Small intestine (tissue), 7 donors: ENCODE measurements around the gene ZC3H7A. TPM values are rescaled to one million over a fixed set of nuclear protein-coding genes. Genes with fewer than 3 reads are reported as not detected.
A peak's percentile ranks its signal among the peaks of the same experiment; 100 is the strongest.
"Not testable (repeated sequence)": the region's sequence is repeated elsewhere in the genome, so short reads cannot be mapped to it uniquely, and the experiment has no call there.

Experiments
- DNase-seq, 2 donors: peaks; one replicate each; pipeline versions ENCODE4 v3.0.0 to v3.0.0-alpha.2; 2013
- FAIRE-seq: peaks from 2 replicates; lab custom pipeline; 2012; peaks lifted over from hg19 to GRCh38; lab: Jason Lieb, UNC
- H3K27ac ChIP-seq, 3 donors: one replicate each; pipeline ENCODE4 v1.5.1; 2013; ENCODE audit warnings: low read length in 2 of 3, mild to moderate bottlenecking in 2 of 3, control low read depth in 1 of 3, inconsistent platforms in 1 of 3, low read depth in 1 of 3, moderate library complexity in 1 of 3
- H3K27me3 ChIP-seq, 3 donors: one replicate each; pipeline ENCODE4 v1.6.1; 2013; ENCODE audit warnings: low read length in 3 of 3, inconsistent platforms in 1 of 3; ENCODE audit not compliant: control insufficient read depth in 3 of 3, insufficient read depth in 3 of 3
- H3K36me3 ChIP-seq, 3 donors: one replicate each; pipeline ENCODE4 v1.6.1; 2013; ENCODE audit warnings: low read length in 3 of 3, inconsistent platforms in 1 of 3, low read depth in 1 of 3, mild to moderate bottlenecking in 1 of 3, moderate library complexity in 1 of 3; ENCODE audit not compliant: control insufficient read depth in 3 of 3, insufficient read depth in 2 of 3
- H3K4me1 ChIP-seq, 3 donors: one replicate each; pipeline ENCODE4 v1.6.1; 2013; ENCODE audit warnings: low read length in 2 of 3, inconsistent platforms in 1 of 3, low read depth in 1 of 3, mild to moderate bottlenecking in 1 of 3, moderate library complexity in 1 of 3; ENCODE audit not compliant: control insufficient read depth in 3 of 3, insufficient read depth in 2 of 3
- H3K4me3 ChIP-seq, 3 donors: one replicate each; pipeline ENCODE4 v1.5.1; 2013; ENCODE audit warnings: low read length in 3 of 3, control low read depth in 1 of 3, inconsistent platforms in 1 of 3, low read depth in 1 of 3, mild to moderate bottlenecking in 1 of 3, moderate library complexity in 1 of 3
- H3K9me3 ChIP-seq, 2 donors: one replicate each; pipeline ENCODE4 v1.6.1; 2013; ENCODE audit warnings: low read depth in 1 of 2, low read length in 1 of 2; ENCODE audit not compliant: control insufficient read depth in 2 of 2, insufficient read depth in 1 of 2
- WGBS, 3 donors: extraction: QIAGEN DNeasy Blood & Tissue Kit; methylation state at CpG; one replicate each; pipeline ENCODE4 v1.1.7; 2013; 5-methylcytosine and 5-hydroxymethylcytosine counted together
- polyA plus RNA-seq, 4 donors: library from polyadenylated mRNA; stranded (reverse) in 3 of 4; unstranded in 1 of 4; fragments of 200-250 nt in 3 of 4; fragments of 120-200 nt in 1 of 4; gene quantifications; one replicate each; pipeline versions ENCODE4 v1.2.1 to v1.2.3, GENCODE V29; 2013
- donor health status: healthy with polysubstance abuse.
- donor health status: control.
- donor health status: control.
- donor health status: Bipolar disorder and iron deficiency.
- donor health status: healthy.

Gene ZC3H7A
- polyA plus RNA-seq, 4 donors, result 21.2 to 51.7 (median 36.9) TPM

DNA sequence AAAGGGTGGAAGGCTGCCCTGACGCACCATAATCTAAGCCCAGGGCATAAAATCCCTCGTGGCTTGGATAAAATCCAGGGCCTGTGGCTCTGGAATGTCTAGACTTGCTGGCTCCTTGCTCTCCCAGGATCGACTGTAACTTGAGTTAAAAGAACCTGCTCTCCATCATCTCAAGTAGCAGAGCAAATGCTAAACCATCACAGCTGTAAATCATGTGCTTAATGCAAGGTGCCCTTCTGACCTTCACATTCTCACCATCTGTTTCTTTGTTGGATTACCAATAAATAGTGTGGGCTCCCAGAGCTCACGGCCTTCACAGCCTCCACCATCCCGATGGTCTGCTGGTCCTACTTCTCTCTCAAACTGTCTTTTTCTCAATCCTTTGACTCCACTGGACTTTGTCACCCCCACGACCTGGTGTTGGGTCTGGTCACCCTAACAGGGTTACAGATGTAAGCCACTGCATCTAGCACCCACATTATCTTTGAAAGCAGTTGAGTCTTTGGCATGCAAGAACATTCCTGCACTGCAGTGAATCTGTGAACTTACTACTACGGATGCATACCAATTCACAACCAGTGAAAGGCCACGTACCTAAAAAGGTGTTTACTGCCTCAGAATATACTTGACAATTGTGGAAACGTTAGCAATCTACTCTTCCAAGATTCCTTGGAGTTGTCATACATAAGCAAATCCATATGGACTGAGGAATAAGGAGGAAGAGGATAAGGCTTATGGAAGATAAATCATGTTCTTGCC is 39.0 kb upstream of the ZC3H7A start:
- FAIRE-seq, result no peak

DNA sequence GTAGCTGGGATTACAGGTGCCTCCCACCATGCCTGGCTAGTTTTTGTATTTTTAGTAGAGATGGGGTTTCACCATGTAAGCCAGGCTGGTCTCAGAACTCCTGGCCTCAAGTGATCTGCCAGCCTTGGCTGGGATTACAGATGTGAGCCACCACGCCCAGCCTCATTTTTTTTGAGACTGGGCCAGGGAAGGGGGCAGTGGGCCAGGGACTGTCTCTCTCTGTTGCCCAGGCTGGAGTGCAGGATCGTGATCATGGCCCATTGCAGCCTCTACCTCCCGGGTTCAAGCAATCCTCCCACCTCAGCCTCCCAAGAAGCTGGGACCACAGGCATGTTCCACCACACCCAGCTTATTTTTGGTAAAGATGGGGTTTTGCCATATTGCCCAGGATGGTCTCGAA is 38.3 kb upstream of the ZC3H7A start:
- FAIRE-seq, result no peak
- Histone ChIP-seq H3K27me3 (no peaks in the 10 kb centered on the region), H3K27ac (no peak overlapping the region), H3K9me3 (no peaks in the 10 kb centered on the region), H3K36me3 (peaks cover 19 to 33% (median 20%) of the 10 kb centered on the region in 3 donors), H3K4me1 (no peaks in the 10 kb centered on the region), H3K4me3 (no peak overlapping the region)
- WGBS, 3 donors, result 86 to 90% (median 86%) methylated on average over 4 of the region's 4 CpGs
- DNase-seq, result no peak

More for the DNA sequence above, 39.0 kb upstream of the ZC3H7A start:
- H3K4me3 ChIP-seq, result no peak overlapping the region
- peak in 1 of 2 donors; percentile 48 for DNase-seq
- H3K9me3 ChIP-seq, result no peaks in the 10 kb centered on the region
- H3K36me3 ChIP-seq, result peaks cover 23 to 36% (median 24%) of the 10 kb centered on the region in 3 donors
- no peaks in the 10 kb centered on the region for H3K27me3 ChIP-seq
- H3K27ac ChIP-seq, result no peak overlapping the region
- WGBS, 3 donors, result 42 to 61% (median 58%) methylated on average over 9 of the region's 9 CpGs
- no peaks in the 10 kb centered on the region for H3K4me1 ChIP-seq

DNA sequence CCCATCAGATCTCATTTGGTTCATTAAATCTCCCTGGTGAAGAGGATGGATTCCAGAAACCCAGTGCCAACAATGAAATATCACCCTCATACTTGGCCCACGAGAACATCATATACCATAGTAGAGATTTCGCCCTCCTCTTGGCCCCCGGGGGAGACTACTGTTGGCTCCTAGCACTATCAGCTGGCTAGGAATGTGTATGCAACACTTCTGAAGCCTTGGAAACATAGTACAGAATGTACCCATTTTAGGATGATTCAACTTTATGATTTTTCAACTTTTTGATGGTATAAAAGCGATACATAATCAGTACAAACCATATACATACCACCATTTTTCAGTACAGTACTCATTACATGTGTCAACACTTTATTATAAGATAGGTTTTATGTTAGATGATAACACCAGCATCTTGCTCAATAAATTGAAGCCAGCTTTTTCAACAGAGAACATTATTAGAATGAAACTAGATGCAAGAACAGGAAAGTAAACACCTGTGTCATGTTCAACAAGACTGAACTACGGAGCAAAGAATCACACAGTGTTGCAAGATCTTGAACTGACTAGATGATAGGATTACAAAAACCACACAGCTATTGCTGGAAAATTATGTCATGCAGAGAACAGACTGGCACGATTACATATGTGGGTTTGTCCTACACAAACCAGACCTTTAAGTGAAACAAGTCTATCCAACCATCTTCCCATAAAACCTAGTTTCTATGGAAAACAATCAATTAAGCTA is 37.1 kb upstream of the ZC3H7A start:
- Histone ChIP-seq H3K9me3 (no peaks in the 10 kb centered on the region), H3K4me1 (no peaks in the 10 kb centered on the region), H3K27me3 (no peaks in the 10 kb centered on the region), H3K27ac (no peak overlapping the region), H3K4me3 (no peak overlapping the region), H3K36me3 (peaks cover 10 to 28% (median 14%) of the 10 kb centered on the region in 3 donors)
- 80 to 85% (median 85%) methylated on average over 6 of the region's 6 CpGs for WGBS, 3 donors
- FAIRE-seq (no peak), DNase-seq (no peak)

DNA sequence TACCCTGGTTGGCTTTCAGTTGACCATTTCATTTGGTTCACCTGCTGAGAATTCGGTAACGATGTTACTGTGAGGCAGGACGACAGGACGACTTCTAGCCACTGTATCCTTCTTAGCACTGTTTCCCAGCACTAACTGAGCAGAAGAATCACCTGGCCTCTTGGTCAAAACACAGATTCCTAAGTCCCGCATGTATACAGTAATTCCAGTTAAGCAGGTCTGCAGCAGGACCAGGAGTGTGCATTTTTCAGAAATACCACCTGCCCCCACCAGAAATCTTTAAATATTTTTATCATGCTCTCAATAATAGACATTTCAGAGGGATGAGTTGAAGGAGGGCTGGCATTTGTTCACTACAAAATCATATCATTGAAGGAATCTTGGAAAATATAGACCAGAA is 31.6 kb upstream of the ZC3H7A start:
- 75 to 77% (median 77%) methylated on average over 5 of the region's 5 CpGs for WGBS, 3 donors
- no peak overlapping the region for H3K4me3 ChIP-seq
- no peaks in the 10 kb centered on the region for H3K27me3 ChIP-seq
- FAIRE-seq (no peak), DNase-seq (no peak)
- H3K4me1 ChIP-seq, result no peaks in the 10 kb centered on the region
- H3K27ac ChIP-seq, result no peak overlapping the region
- no peaks in the 10 kb centered on the region for H3K9me3 ChIP-seq
- no peaks in the 10 kb centered on the region for H3K36me3 ChIP-seq

DNA sequence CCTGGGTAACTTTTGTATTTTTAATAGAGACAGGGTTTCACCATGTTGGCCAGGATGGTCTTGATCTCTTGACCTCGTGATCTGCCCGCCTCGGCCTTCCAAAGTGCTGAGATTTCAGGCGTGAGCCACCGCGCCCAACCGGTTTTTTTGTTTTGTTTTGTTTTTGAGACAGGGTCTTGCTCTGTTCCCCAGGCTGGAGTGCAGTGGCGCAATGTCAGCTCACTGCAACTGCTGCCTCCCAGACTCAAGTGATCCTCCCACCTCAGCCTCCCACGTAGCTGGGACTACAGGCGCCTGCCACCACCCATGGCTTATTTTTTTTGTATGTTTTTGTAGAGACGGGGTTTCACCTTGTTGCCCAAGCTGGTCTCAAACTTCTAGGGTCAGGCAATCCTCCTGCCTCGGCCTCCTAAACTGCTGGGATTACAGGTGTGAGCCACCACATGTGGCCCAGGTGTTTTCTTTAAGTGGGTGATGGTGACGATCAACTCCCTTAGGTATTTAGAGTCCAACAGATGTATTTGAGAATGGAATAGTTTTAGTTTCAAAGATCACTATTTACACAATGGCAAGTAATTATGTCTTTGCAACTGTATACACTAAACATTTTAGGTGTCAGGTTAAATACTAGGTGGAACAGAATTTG is 28.6 kb upstream of the ZC3H7A start:
- H3K4me3 ChIP-seq, DNase-seq, H3K27ac ChIP-seq, H3K4me1 ChIP-seq, H3K9me3 ChIP-seq, FAIRE-seq, H3K27me3 ChIP-seq, H3K36me3 ChIP-seq: not testable (repeated sequence)
- WGBS, 3 donors, result 89 to 95% (median 91%) methylated on average over 13 of the region's 13 CpGs

DNA sequence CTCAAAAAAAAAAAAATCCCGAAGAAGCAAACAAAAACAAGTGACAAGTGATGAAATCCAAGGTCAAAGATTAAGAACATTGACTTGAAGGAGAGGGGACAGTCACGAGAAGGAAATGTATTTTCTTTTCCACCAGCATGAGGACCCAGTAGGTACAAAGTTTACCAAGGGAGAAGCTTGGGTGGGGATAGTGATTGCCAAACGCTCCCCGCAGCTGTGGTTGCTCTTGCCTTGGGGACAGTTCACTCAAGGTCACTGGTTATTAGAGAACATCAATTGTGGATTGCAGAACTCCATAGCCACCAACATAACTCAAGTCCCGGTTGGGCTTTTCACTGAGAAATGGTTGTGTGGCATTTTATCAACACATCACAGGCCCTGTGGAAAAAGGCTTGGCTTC is 27.3 kb upstream of the ZC3H7A start:
- Histone ChIP-seq H3K27me3 (no peaks in the 10 kb centered on the region), H3K27ac (peak overlapping the region in 1 of 3 donors; percentile 27), H3K4me1 (no peaks in the 10 kb centered on the region), H3K9me3 (peaks cover 0 to 3% of the 10 kb centered on the region in 2 donors), H3K36me3 (no peaks in the 10 kb centered on the region), H3K4me3 (no peak overlapping the region)
- FAIRE-seq, result no peak
- 8 to 34% (median 25%) methylated on average over 5 of the region's 5 CpGs for WGBS, 3 donors
- DNase-seq, result peak; percentile 82 to 93

DNA sequence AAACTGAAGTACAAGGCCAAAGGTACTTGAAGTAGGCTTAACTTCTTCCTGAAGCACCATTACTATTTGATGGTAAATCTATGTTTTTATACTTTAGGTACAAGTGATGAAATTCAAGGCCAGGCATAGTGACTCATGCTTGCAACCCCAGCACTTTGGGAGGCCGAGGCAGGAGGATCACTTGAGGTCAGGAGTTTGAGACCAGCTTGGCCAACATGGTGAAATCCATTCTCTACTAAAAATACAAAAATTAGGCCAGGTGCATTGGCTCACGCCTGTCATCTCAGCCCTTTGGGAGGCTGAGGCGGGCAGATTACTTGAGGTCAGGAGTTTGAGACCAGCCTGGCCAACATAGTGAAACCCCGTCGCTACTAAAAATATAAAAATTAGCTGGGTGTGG is 26.6 kb upstream of the ZC3H7A start:
- not testable (repeated sequence) for FAIRE-seq, H3K36me3 ChIP-seq, H3K27ac ChIP-seq, H3K9me3 ChIP-seq, H3K27me3 ChIP-seq, DNase-seq, H3K4me1 ChIP-seq, H3K4me3 ChIP-seq
- 94% methylated on average over 5 of the region's 5 CpGs for WGBS, 3 donors

DNA sequence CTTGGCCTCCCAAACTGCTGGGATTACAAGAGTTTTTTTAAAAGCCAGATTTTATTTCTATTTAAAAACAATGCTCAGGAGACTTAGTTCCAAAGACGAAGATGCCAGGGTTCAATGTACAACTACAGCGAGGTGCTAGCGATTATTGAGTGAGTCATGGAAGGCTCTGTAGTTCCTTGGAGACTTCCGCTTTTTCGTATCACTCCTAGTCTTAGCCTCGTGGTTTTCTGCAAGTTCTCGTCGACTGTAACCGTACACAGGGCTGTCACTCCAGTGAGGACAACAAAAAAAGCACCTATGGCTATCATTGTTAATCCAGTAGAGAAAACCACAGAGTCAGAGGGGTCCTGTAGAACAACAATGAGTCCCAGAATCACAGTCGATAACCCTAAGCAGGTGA is 22.7 kb upstream of the ZC3H7A start:
- DNase-seq (peak; percentile 25 to 93), FAIRE-seq (no peak)
- H3K36me3 ChIP-seq, result no peaks in the 10 kb centered on the region
- WGBS, 3 donors, result 25 to 61% (median 36%) methylated on average over 10 of the region's 10 CpGs
- H3K9me3 ChIP-seq, result peaks cover 0 to 3% of the 10 kb centered on the region in 2 donors
- H3K27ac ChIP-seq, result peak overlapping the region in 1 of 3 donors; percentile 46
- H3K4me1 ChIP-seq, result no peaks in the 10 kb centered on the region
- H3K27me3 ChIP-seq, result no peaks in the 10 kb centered on the region
- no peak overlapping the region for H3K4me3 ChIP-seq
